ENCODE data around the gene HJURP.
"Not testable (repeated sequence)": the region's sequence is repeated elsewhere in the genome, so short reads cannot be mapped to it uniquely, and the experiment has no call there.

Gene HJURP, protein sequence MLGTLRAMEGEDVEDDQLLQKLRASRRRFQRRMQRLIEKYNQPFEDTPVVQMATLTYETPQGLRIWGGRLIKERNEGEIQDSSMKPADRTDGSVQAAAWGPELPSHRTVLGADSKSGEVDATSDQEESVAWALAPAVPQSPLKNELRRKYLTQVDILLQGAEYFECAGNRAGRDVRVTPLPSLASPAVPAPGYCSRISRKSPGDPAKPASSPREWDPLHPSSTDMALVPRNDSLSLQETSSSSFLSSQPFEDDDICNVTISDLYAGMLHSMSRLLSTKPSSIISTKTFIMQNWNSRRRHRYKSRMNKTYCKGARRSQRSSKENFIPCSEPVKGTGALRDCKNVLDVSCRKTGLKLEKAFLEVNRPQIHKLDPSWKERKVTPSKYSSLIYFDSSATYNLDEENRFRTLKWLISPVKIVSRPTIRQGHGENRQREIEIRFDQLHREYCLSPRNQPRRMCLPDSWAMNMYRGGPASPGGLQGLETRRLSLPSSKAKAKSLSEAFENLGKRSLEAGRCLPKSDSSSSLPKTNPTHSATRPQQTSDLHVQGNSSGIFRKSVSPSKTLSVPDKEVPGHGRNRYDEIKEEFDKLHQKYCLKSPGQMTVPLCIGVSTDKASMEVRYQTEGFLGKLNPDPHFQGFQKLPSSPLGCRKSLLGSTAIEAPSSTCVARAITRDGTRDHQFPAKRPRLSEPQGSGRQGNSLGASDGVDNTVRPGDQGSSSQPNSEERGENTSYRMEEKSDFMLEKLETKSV

GRCh38 chr2:233854241-233854981 lies at the start of gene HJURP:
Gene HJURP, minus strand, starts transcription at chr2:233854535. Its CDS starts 35 bp downstream, at chr2:233854500.
- Histone ChIP-seq H3K36me3 (ENCODE audit: insufficient read depth, low read length) (0 out of 2 replicates have a peak, but pooled peaks cover 3% of the 10 kb centered on the region), H3K27me3 (ENCODE audit: insufficient read depth, low read length) (no peaks in the 10 kb centered on the region), H2AFZ (ENCODE audit: low read length, unreplicated experiment) (peak within 1 kb of the TSS; percentile 87), H3K4me3 (ENCODE audit: low read depth, low read length) (peak within 1 kb of the TSS; percentile 97), H3K4me1 (ENCODE audit: control insufficient read depth, insufficient read depth, low read length, unreplicated experiment) (peaks cover 12% of the 10 kb centered on the region), H3K27ac (ENCODE audit: low read depth, low read length) (peak within 1 kb of the TSS; percentile 43), H3K79me2 (ENCODE audit: control insufficient read depth, insufficient read depth, low read length, unreplicated experiment) (peaks cover 49% of the 10 kb centered on the region)

DNA sequence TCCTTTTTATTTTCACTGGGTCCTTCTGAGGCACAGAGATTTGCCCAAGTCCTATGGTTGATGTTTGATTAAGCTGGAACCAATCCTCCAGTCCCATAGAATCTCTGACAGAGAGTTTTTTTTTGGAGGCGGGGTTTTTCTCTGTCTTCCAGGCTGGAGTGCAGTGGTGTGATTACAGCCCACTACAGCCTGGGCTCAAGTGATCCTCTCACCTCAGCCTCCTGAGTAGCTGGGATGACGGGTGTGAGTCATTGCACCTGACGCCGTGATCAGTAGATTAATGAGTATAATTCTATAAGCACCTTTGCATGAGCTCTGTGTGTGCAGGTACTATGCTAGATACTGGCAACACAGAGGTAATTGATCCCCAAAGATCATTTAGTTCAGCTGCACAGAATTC lies 47.5 kb upstream of the HJURP start:
- Histone ChIP-seq H3K4me3 (ENCODE audit: low read depth, low read length) (no peak overlapping the region), H2AFZ (ENCODE audit: low read length, unreplicated experiment) (no peak overlapping the region), H3K27me3 (ENCODE audit: insufficient read depth, low read length) (peaks cover 83% of the 10 kb centered on the region), H3K4me1 (ENCODE audit: control insufficient read depth, insufficient read depth, low read length, unreplicated experiment) (no peaks in the 10 kb centered on the region), H3K27ac (ENCODE audit: low read depth, low read length) (no peak overlapping the region), H3K79me2 (ENCODE audit: control insufficient read depth, insufficient read depth, low read length, unreplicated experiment) (no peaks in the 10 kb centered on the region), H3K36me3 (ENCODE audit: insufficient read depth, low read length) (no peaks in the 10 kb centered on the region)

- Histone ChIP-seq H3K27ac (ENCODE audit: low read depth, low read length) (no peak overlapping the region), H3K4me3 (ENCODE audit: low read depth, low read length) (no peak overlapping the region), H3K36me3 (ENCODE audit: insufficient read depth, low read length) (no peaks in the 10 kb centered on the region), H3K4me1 (ENCODE audit: control insufficient read depth, insufficient read depth, low read length, unreplicated experiment) (no peaks in the 10 kb centered on the region), H3K79me2 (ENCODE audit: control insufficient read depth, insufficient read depth, low read length, unreplicated experiment) (no peaks in the 10 kb centered on the region), H2AFZ (ENCODE audit: low read length, unreplicated experiment) (no peak overlapping the region), H3K27me3 (ENCODE audit: insufficient read depth, low read length) (peaks cover 82% of the 10 kb centered on the region)
These were observed 47.0 kb upstream of the HJURP start for GRCh38 chr2:233901367-233901766.

- H3K36me3 ChIP-seq (ENCODE audit: insufficient read depth, low read length); H3K4me1 ChIP-seq (ENCODE audit: control insufficient read depth, insufficient read depth, low read length, unreplicated experiment): not testable (repeated sequence)
These were observed 41.9 kb upstream of the HJURP start for GRCh38 chr2:233896253-233896652.

DNA sequence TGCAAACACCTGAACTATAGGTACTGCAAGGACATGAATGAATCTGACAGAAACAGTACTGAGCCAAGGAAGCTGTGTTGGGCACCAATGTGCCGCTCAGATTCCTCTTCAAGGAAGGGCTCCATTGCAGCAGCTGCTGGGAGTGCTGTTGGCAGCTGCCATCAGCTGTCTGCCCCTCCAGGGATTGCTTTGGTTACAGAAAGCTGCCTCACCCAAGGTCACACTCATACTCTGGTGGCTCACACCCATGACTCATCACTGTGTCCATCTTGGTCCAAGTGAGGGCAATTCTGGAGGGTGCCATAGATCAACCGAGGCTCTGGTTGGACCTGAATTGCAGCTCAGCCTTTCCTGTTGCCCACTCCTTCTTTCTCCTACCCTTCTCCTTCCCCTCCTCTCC lies 38.5 kb upstream of the HJURP start:
- Histone ChIP-seq H3K27me3 (ENCODE audit: insufficient read depth, low read length) (peaks cover 71% of the 10 kb centered on the region), H3K4me3 (ENCODE audit: low read depth, low read length) (no peak overlapping the region)

More at GRCh38 chr2:233896253-233896652, 41.9 kb upstream of the HJURP start:
- peaks cover 73% of the 10 kb centered on the region for H3K27me3 ChIP-seq (ENCODE audit: insufficient read depth, low read length)
- H3K27ac ChIP-seq (ENCODE audit: low read depth, low read length); H3K79me2 ChIP-seq (ENCODE audit: control insufficient read depth, insufficient read depth, low read length, unreplicated experiment); H2AFZ ChIP-seq (ENCODE audit: low read length, unreplicated experiment); H3K4me3 ChIP-seq (ENCODE audit: low read depth, low read length): not testable (repeated sequence)

DNA sequence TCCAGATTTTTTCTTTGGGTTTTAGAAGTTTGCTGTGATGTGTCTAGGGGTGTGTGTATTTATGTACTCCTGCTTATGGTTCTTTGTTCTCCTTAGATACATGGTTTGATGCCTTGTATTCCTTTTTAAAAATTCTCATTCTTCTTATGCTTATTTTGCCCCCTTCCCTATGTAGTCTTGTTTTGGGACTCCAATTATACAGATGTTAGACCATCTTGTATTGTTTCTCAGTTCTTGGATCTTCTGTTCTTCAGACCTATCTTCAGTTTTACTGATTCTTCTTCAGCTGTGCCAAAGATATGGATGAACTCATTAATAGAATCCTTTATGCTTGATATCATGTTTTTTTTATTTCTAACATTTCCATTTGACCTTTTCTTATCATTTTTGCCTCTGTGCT lies 28.0 kb upstream of the HJURP start:
- Histone ChIP-seq H3K4me3 (ENCODE audit: low read depth, low read length) (no peak overlapping the region), H3K27me3 (ENCODE audit: insufficient read depth, low read length) (peaks cover 38% of the 10 kb centered on the region), H3K4me1 (ENCODE audit: control insufficient read depth, insufficient read depth, low read length, unreplicated experiment) (no peaks in the 10 kb centered on the region), H3K79me2 (ENCODE audit: control insufficient read depth, insufficient read depth, low read length, unreplicated experiment) (no peaks in the 10 kb centered on the region), H3K36me3 (ENCODE audit: insufficient read depth, low read length) (no peaks in the 10 kb centered on the region), H2AFZ (ENCODE audit: low read length, unreplicated experiment) (no peak overlapping the region), H3K27ac (ENCODE audit: low read depth, low read length) (no peak overlapping the region)

More for the DNA sequence above, 38.5 kb upstream of the HJURP start:
- Histone ChIP-seq H2AFZ (ENCODE audit: low read length, unreplicated experiment) (no peak overlapping the region), H3K4me1 (ENCODE audit: control insufficient read depth, insufficient read depth, low read length, unreplicated experiment) (no peaks in the 10 kb centered on the region), H3K36me3 (ENCODE audit: insufficient read depth, low read length) (no peaks in the 10 kb centered on the region), H3K27ac (ENCODE audit: low read depth, low read length) (no peak overlapping the region), H3K79me2 (ENCODE audit: control insufficient read depth, insufficient read depth, low read length, unreplicated experiment) (no peaks in the 10 kb centered on the region)

DNA sequence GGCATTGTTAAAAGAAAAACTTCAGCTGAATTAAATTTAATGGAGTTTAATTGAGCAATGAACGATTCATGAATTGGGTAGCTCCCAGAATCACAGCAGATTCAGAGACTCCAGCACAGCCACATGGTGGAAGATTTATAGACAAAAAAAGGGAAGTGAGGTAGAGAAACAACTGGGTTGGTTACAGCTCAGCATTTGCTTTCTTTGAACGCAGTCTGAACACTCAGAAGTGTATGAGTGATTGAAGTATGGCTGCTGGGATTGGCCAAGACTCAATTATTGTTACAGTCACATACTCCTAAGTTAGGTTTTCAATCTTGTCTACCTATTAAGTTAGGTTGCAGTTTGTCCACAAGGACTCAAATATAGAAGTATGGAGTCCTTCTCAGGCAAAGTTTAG lies 17.8 kb upstream of the HJURP start:
- not testable (repeated sequence) for H3K4me1 ChIP-seq (ENCODE audit: control insufficient read depth, insufficient read depth, low read length, unreplicated experiment); H3K4me3 ChIP-seq (ENCODE audit: low read depth, low read length); H3K36me3 ChIP-seq (ENCODE audit: insufficient read depth, low read length); H3K27ac ChIP-seq (ENCODE audit: low read depth, low read length); H2AFZ ChIP-seq (ENCODE audit: low read length, unreplicated experiment); H3K79me2 ChIP-seq (ENCODE audit: control insufficient read depth, insufficient read depth, low read length, unreplicated experiment)
- peaks cover 61% of the 10 kb centered on the region for H3K27me3 ChIP-seq (ENCODE audit: insufficient read depth, low read length)

- H2AFZ ChIP-seq (ENCODE audit: low read length, unreplicated experiment) = no peak overlapping the region
- no peak overlapping the region for H3K4me3 ChIP-seq (ENCODE audit: low read depth, low read length)
- peaks cover 54% of the 10 kb centered on the region for H3K27me3 ChIP-seq (ENCODE audit: insufficient read depth, low read length)
- H3K36me3 ChIP-seq (ENCODE audit: insufficient read depth, low read length) = peaks cover 7% of the 10 kb centered on the region; the same call in 1 of the 2 replicates
- H3K79me2 ChIP-seq (ENCODE audit: control insufficient read depth, insufficient read depth, low read length, unreplicated experiment) = no peaks in the 10 kb centered on the region
- H3K4me1 ChIP-seq (ENCODE audit: control insufficient read depth, insufficient read depth, low read length, unreplicated experiment) = no peaks in the 10 kb centered on the region
- no peak overlapping the region for H3K27ac ChIP-seq (ENCODE audit: low read depth, low read length)
These were observed 17.1 kb upstream of the HJURP start for GRCh38 chr2:233871432-233871831.

DNA sequence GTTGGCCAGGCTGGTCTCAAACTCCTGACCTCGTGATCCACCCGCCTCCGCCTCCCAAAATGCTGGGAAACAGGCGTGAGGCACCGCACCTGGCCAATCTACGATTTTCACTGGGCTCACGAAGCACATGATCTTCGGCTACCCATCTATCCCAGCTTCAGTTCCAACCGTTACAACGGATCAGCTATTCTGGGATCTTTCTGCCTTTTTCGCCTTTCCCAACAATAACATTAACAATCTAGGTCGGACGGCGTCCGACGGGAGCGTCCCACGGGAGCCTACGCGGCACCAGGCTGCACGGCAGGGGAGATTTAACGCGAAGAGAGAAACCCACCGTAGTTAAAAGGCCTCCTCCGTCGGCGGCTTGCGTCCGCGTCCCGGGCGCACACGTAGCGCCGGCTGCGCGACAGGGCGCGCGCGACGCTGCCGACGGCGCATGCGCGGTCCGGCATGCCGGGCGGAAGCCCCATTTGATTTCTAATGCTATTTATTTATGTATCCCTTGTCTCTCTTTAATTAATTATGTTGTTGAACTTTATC lies 13.7 kb upstream of the HJURP start, which contains the start of gene MSL3B:
Gene MSL3B (minus strand): TSS at position 394 of the 540 bp plus-strand sequence.
- Histone ChIP-seq H3K4me3 (ENCODE audit: low read depth, low read length) (peak within 1 kb of the TSS; percentile 90), H3K79me2 (ENCODE audit: control insufficient read depth, insufficient read depth, low read length, unreplicated experiment) (no peaks in the 10 kb centered on the region), H3K27ac (ENCODE audit: low read depth, low read length) (peak within 1 kb of the TSS; percentile 41; the same call in 1 of the 2 replicates), H3K27me3 (ENCODE audit: insufficient read depth, low read length) (peaks cover 29% of the 10 kb centered on the region), H2AFZ (ENCODE audit: low read length, unreplicated experiment) (peak within 1 kb of the TSS; percentile 88), H3K4me1 (ENCODE audit: control insufficient read depth, insufficient read depth, low read length, unreplicated experiment) (no peaks in the 10 kb centered on the region), H3K36me3 (ENCODE audit: insufficient read depth, low read length) (peaks cover 12% of the 10 kb centered on the region; the same call in 1 of the 2 replicates)

DNA sequence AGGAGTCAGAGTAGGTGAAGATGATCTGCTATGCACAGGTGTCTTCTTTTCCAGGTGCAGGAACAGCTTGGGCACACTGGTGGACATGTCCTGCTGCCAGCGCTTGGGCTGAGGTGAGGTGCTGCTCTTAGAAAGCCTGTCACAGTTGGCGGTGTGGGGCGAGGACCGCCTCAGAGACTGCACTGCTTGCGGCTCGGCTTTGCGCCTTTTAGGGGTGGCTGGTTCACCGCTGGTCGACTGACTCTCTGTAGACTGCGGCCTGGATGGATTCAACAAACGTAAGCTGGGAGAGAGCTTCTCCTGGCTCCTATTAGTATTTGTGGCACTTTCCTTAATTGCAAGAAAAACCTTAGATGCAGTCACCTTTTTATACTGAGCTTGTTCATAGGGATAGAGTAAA lies 12.1 kb upstream of the HJURP start:
- Histone ChIP-seq H3K36me3 (ENCODE audit: insufficient read depth, low read length) (peaks cover 12% of the 10 kb centered on the region; the same call in 1 of the 2 replicates), H3K4me1 (ENCODE audit: control insufficient read depth, insufficient read depth, low read length, unreplicated experiment) (no peaks in the 10 kb centered on the region), H3K4me3 (ENCODE audit: low read depth, low read length) (no peak overlapping the region), H2AFZ (ENCODE audit: low read length, unreplicated experiment) (no peak overlapping the region), H3K27me3 (ENCODE audit: insufficient read depth, low read length) (peaks cover 13% of the 10 kb centered on the region), H3K27ac (ENCODE audit: low read depth, low read length) (no peak overlapping the region), H3K79me2 (ENCODE audit: control insufficient read depth, insufficient read depth, low read length, unreplicated experiment) (no peaks in the 10 kb centered on the region)
